HG03469 (cell line): Measurements from ENCODE around the gene FBLN2.

Source experiments
- ATAC-seq: cut with Tn5 transposase; IDR thresholded peaks from one replicate; pipeline ENCODE4 v1.9.1; 2021; ENCODE audit warnings: mild to moderate bottlenecking, moderate library complexity, moderate number of reproducible peaks; ENCODE audit not compliant: unreplicated experiment

FBLN2 gene

DNA sequence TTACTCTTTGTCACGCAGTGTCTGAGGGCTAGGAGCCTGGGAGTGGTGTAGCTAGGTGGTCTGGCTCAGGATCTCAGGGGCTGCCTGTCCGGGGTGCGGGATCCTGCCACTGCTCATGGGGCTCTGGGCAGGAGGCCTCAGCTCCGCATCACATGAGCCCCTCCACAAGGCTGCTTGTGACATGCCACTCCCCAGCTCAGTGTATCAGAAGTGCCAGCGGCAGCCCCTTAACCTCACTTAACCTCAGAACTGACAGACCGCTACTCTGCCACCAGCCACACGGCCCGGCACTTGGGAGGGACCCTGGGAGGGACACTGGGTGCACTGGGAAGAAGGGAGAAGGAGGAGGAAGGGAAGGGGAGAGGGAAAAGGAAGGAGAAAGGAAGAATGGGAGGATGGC is 87.9 kb downstream of the FBLN2 start:
- ATAC-seq, result no peak

DNA sequence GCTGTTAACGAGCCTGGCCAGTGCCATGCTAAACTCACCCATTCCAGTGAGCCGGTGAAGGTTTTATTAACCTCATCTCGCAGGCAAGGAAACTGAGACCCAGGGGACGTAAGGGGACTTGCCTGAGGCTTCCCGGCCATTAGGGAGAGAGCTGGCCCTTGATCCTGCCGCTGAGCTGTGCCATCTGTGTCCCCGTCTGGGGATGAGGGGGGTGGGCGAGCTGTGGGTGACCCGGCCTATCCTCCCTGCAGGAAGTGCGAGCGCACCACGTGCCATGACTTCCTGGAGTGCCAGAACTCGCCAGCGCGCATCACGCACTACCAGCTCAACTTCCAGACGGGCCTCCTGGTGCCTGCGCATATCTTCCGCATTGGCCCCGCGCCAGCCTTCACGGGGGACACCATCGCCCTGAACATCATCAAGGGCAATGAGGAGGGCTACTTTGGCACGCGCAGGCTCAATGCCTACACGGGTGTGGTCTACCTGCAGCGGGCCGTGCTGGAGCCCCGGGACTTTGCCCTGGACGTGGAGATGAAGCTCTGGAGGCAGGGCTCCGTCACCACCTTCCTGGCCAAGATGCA is 88.5 kb downstream of the FBLN2 start:
- ATAC-seq, result no peak

DNA sequence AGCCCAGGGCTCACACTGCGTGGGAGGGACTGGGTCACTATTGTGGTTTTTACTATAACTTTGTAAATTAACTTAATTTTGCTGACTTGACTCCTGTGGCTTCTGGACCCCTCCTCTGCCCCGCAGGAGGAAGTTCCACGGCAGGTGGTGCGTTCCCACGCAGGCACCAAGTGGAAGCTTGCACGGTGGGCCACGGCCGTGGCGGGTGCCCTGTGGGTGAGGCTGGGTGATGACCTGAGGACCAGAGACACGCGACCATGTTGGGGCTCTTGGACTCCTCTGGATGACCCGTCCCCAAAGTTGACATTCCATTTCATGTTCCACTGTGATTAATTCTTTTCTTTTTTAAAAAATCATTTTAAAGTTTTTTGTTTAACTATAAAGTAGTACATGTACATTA is 89.0 kb downstream of the FBLN2 start:
- no peak for ATAC-seq

DNA sequence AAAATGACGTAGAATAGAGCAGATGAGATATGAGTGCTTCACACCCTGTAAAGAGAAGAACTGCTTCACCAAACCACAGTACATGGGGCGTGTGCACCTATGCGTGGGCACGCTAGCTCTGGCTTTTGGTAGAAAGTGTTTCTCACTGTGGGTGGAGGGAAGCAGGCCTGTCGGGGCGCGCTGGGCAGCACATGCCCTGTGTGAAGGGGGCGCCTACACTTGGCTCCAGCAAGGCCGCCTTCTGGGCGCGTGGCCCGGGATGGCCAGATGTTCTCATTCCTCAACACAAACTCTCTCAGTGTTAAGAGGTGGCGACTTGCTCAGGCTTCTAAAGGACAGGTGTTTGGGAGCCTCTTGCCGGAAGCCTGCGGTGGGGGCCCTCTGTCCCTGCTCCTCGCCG is 90.0 kb downstream of the FBLN2 start:
- ATAC-seq, result no peak

DNA sequence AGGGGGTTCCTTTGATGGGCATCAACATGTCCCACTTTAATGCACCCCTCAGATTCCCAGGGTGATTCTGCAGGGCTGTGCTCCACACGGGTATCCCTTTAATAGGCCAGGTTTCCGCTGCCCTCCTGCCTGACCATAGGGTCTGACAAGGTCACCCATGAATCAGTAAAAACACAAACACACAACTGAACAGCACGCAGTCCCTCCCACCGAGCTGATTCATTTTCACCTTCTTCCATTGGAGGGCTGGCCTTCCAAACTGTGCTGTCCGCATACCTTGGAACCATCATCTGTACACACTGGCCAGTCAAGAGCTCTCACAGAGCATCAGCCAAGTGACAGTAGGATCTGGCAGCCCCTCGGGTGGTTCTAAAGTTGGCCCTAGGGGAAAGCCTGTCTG is 93.7 kb downstream of the FBLN2 start:
- no peak for ATAC-seq

DNA sequence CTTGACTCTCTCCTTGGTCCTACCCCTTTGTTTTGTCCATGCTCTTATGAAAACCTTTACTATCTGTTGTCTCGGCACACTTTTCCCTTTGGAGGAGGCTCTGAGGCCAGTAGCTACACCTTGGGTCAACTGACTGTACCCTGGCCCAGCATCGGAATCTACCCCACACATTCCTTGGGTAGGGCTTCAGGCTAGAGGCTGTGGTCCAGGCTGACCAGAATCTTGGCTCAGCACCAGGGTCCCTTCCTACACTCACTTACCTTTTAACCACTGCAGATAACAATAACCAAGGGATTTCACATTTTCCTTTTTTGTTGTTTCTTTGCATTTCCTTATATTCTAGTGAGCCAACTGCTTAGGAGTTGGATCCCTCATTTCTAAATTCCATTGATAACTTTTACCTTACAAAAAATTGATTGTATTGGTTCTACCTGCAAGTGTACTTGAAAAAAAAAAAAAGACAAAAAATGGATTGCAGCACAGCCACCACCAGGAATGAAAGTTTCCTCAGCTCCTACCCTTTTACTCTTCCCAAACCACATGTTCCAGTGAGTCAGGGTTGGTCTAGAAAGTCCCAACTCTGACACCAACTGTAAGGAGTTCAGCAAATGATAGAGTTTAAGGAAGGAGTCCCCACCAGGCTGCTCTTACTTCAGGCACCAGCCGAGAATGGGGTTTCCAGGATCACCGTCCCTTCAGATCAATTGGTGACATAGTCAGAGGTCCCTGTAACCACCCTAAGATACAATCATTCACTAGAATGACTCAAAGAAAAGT is 95.6 kb downstream of the FBLN2 start:
- ATAC-seq, result no peak

DNA sequence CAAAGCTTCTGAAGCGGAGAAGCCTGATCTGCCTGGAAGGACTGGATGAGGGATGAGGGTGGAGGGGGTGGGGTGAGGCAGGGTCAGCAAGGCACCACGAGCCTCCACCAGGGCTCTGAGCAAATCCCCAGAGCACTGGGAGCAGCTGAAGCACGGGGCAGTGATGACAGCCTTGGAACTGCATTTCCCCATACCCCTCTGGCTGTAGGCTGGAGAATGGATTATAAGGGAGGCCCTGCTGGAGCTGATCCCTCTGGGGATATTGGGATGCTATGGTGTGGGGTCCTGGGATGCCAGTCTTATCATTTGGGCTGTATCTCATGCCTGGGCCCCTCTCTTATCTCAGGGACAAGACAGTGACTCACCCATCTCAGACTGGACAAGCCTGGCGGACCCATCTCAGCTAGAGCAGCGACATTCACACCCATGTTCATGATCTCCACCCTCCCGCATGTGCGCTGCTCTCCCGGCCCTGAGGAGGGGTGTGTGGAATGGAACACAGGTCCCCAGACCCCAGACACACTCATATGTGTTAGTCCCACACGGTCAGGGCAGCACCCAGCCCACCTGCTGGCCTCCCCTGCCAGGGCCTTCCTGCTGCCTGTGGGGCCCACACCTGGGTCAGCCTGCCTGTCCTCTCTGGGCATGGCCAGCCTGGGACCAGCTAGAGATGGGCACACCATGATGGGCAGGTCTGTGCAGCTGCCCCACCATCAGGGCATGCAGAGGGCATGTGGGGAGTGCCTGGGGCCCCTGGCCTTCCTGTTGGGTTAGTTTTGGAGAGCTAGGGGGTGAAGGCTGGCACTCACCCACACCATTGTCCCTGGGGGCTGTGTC is 97.1 kb downstream of the FBLN2 start:
- ATAC-seq, result no peak

DNA sequence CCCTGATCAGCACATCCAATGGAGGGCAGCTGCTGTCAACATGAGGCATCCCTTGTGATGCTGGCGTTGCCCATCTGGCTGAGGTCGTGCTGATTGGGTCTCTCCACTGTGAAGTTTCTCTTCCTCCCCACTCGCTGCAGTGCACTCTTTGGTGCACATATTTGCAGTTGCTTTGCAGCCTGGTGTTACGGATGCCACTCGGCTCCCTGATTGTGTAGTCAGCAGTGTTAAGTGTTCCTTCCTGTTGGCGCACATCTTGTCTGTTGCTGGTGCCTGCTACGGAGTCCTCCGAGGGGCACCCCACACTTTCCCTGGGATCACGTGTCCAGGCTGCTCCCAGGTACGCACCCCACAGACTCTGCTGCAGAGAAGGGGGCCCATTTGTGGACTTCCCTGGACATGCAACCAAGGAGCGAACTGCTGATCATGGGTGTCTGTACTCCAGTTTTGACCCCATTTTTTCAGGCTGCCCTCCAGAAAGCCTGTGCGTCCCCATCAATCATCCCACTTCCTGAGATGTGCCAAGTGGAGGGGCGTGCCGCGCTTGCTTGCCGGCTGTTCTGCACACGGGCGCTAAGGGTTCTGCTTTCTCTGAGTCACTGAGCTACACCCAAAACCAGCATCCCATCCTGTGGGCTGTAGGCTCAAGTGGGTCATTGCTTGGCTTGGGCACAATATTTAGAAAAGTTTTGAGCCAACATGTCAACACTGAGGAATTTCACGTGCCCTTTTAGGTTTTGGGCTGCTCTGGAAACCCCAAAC is 98.6 kb downstream of the FBLN2 start:
- ATAC-seq, result no peak

DNA sequence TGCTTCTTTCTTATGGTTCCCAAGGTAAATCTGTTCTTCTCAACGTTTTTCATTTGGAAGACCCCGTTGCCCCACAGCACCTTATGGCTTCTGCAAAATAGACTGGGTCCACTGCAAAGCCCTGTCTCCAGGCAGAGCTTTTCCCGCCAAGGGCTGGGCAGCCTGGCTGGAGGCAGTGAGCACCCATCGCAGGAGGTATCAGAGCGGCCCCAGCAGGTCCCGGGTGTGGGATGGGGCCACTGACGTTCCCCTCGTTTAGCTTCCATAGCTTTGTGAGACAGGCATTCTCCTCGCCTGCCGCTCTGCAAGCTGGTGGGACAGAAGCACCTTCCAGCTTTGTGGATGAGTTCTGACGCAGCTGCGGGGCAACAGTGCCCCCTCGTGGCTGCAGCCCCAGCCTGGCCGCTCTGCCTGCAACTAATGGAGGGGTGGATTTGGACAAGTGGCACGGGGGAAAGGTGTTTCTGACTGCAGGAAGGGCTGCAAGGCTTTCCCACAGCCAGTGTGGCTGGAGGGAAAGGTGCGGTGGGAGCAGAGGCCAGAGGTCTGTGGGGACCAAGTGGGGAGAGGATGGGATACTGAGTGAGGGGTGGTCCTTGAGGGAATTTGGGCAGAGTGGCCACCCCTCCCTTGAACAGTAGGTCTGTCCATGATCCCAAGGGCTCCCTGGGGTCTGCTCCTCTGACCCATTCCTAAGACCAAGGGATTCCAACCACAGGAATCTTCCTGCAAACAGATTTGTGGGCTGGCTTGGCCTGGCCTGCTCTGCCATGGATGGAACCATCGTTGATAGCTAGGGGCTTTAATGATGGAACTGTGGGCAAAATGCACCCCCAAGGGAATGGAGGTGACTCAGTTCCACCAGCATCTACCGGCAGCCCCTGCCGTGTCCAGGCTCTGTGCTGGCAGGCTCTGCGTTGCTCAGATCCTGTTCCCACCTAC is 99.4 kb downstream of the FBLN2 start:
- ATAC-seq, result no peak

DNA sequence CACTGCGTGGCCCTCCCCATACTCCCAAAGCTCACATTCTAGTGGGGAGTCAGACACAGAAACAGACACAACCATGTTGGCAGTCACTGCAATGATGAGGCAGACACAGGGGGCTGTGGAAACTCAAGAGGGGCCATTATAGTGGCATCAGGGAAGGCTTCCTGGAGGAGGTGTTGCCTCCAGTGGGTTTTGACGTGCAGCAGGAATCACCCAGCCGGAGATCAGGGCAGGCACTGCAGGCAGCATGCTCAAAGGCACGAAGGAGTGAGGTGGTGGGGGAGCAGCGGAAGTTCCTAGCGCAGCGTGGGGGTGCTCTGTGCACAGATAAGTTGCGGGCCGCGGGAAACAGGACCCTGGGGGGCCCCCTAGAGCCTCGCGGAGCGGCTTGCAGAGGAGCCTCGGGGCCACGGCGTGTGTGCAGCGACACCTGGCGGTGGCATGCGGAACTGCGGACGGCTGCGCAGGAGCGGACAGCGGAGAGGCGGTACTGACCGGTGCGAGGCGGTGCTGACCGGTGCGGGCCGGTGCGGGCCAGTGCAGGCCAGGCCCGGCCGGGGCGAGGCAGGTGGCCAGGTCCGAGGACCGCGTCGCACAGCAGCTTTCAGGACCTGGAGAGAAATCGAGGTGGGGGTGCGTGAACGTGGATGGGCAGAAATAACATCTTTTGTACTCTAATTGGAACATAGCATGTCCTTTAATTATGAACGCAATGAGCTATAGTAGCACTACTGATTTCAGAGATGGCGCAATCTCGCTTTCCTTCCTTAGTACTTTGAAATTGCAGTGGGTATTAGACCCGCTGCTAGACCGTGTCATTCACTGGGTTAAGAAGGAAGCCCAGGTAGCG is 101.5 kb downstream of the FBLN2 start:
- no peak for ATAC-seq

DNA sequence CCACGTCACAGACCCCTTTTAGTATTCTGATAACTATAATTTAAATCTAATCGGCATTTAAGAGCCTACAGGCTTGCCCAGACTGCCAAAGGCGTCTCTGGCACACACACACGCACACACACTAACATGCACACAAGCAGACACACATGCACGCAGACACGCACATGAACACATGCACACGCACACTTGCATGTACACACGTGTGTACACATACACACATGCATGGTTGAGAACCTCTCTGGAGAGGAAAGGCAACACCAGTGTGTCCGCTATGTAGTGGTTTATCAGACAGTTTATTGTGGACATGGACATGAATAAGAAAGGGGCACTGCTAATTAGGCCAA is 102.1 kb downstream of the FBLN2 start:
- no peak for ATAC-seq

DNA sequence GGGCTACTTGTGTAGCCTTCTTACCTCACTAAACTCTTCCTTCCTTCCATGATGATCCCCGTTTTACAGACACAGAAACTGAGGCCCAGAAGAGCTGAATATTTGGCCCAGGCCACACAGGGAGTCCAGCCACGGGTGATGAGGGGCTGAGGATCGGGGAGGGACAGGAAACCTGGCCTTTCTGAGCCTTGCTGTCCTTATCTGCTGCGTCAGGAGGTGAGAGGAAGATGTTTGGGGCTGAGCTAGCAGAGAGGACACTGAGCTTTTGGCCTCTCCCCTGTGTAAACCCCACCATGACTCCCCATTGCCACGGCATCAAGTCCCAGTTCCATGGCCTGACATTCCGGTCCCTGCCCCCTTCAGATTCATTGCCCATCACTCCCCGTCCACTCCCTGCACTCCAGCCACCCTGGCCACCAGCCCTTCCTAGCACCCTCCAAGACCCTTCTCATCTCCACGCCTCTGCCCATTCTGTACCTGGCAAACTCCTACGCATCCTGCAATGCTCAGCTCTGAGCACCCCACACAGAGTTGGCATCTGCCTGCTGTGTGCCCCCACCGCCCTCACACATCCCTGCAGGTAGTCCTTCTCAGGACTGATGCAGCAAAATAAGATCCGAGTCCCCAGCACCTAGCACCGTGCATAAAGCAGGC is 103.0 kb downstream of the FBLN2 start:
- ATAC-seq, result no peak

DNA sequence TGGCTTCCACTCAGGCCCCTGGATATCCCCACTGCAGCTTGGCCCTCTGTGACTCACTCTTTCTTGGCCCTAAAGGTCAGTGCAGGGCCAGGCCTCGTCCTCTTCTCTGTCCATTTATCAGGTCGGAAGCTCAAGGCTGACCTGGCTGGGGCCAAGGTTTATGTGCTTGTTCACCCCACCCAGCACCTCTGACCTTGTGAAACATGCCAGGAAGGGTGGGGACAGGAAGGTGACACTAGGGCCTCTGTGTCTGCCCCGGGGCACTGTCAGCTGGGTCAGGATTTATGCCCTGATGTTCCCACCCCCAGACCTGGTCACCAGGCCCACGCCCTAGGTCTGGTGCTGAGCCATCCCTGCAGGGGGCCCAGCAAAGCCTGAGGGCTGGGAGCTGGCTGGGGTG is 103.8 kb downstream of the FBLN2 start:
- no peak for ATAC-seq

DNA sequence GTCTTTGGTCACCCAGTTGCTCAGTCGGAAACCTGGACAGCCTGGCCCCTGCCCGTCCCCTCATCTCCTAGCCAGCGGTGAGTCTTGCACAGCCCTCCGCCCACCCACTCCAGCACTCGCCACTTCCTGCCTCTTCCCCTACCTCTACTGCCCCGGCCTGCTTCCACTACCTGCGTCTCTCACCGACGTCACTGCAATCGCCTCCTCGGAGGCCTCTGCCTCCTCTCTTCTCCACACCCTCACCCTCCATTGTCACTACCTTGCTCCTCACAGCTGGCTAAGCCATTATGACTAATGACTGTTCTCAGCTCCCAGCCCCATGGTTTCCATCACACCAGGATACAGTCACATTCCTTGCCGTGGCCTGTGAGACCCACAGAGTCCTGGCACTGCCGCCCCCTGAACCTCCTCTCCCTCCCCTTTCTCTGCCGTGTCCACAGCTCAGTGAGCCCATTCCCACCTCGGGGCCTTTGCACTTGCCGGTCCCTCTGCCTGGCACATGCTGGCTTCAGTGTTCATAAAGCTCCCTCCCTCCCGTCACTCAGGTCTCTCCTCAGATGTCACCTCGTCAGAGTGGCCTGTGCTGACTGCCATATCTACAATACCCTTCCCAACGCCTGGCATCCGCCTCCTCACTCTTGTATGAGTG is 104.8 kb downstream of the FBLN2 start:
- ATAC-seq, result no peak

DNA sequence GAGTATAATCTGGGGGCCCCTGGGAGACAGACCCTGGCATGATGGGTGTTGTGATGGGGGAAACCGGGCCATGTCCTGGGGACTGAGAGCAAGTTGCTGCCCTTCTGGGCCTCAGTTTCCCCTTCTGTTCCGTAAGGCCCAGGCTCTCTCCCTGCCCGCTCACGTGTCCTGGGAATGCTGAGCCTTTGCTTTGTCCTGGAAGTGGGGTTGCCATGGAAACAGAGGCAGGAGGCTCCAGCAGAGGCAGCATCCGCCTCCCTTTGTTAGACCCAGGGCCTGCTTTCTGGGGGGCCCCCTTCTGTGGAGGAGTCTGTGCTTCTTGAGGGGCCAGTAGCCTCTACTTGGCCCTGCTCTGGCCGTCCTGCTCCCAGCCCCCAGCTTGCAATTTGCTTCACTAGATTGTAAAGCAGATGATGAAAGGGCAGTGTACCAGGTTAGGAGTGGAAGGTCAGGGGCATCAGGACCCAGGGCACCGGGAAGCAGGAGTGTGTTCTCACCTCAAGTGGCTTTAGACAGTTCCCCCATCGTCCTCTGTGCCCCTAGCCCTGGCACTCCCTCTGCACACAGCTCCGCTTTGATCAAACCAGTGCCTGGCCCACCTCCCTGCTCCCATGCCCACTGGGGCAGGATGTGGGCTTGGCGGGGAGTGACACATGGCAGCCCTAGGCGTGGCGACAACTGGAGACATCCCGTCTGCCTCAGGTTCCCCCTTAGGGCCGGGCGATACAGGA is 105.6 kb downstream of the FBLN2 start:
- no peak for ATAC-seq

DNA sequence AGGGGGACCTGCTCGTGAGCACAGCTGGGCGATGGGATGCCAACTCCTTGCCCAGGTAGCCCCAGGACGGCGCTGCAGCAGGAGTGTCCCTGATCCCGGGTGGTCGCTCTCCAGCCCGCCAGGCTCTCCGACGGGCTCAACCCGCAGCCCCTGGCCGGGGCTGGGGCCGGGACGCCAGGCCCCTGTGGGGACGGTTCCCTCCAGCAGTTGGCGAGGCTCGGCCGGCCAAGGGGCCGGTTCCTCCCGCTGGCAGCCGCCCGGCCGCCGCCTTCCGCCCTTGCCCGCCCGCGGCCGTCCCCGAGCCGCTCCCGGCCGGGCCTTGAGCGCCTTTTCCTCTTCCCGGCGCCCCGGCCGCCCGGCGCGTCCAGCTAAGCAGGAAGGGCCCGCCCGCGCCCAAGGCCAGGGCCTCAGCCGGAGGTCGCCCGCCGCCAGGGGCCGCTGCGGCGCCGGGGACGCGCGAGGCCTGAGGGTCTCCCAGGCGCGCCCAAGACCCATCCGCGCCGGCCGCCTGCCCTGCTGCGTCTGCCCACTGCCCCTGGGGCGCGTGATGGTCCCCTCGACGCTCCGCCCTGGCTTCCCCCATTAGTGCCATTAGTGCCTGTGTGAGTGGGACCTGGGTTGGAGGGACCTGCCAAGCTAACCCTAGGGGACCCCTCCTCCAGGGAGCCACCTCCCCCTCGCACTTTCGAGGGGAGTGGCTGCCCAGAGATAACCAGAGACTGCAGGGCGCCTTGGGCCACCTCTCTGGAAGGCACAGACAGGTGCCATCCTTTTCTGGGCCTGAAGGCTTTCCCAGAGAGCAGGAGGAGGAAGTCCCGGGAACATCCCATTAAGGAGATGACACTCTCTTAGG is 106.4 kb downstream of the FBLN2 start:
- no peak for ATAC-seq
